Esophagus muscularis mucosa (tissue), 4 donors: ENCODE results near the gene FLNC. TPM values are rescaled to one million over a fixed set of nuclear protein-coding genes. Genes with fewer than 3 reads are reported as not detected.

ENCODE experiments used
- DNase-seq: peaks from one replicate; pipeline ENCODE4 v3.0.0-alpha.2; 2017; ENCODE audit errors: extremely low spot score
- H3K27ac ChIP-seq, 4 donors: fragments of 200-600 bp; sonication (generic); replicated peaks in 1 of 4; 1 replicate in 3 of 4; 2 replicates in 1 of 4; pipeline ENCODE4 v1.5.1; 2016 to 2019; ENCODE audit warnings: mild to moderate bottlenecking in 1 of 4
- H3K27me3 ChIP-seq, 4 donors: fragments of 200-600 bp; sonication (generic); one replicate each; pipeline versions ENCODE4 v1.5.1 to v1.6.0; 2016 to 2019
- H3K36me3 ChIP-seq, 4 donors: fragments of 200-600 bp; sonication (generic); one replicate each; pipeline ENCODE4 v1.5.1; 2016 to 2019
- H3K4me1 ChIP-seq, 4 donors: fragments of 200-600 bp; sonication (generic); one replicate each; pipeline ENCODE4 v1.5.1; 2016 to 2019
- H3K4me3 ChIP-seq, 4 donors: fragments of 200-600 bp; sonication (generic); 1 replicate in 2 of 4; 2 replicates in 2 of 4; pipeline ENCODE4 v1.5.1; 2016 to 2019; ENCODE audit warnings: mild to moderate bottlenecking in 4 of 4, moderate library complexity in 1 of 4
- H3K9me3 ChIP-seq, 4 donors: fragments of 200-600 bp; sonication (generic); 1 replicate in 3 of 4; 2 replicates in 1 of 4; pipeline ENCODE4 v1.5.1; 2016 to 2019
- EP300 ChIP-seq: sonication (generic); formaldehyde crosslinking; IDR thresholded peaks from one replicate; pipeline ENCODE4 v1.6.1; 2017; ENCODE audit warnings: antibody characterized with exemption
- POLR2A ChIP-seq: fragments of 450-650 bp; IDR thresholded peaks from one replicate; pipeline ENCODE4 v1.6.1; 2017; ENCODE audit warnings: antibody characterized with exemption, moderate library complexity, mild to moderate bottlenecking, low read depth
- POLR2AphosphoS5 ChIP-seq, 2 donors: sonication (generic); formaldehyde crosslinking; IDR thresholded peaks; one replicate each; pipeline ENCODE4 v1.6.1; 2017; ENCODE audit warnings: antibody characterized with exemption in 2 of 2
- WGBS: methylation state at CpG from one replicate; pipeline ENCODE4 v1.1.5; 2018; 5-methylcytosine and 5-hydroxymethylcytosine counted together
- intact Hi-C: fragments of 100-400 bp; cut with DNase I; formaldehyde crosslinking; loops from one replicate; pipeline ENCODE4 v1.15.1; 2023
- total RNA-seq, 4 donors: library from RNA; depleted of rRNA; stranded (reverse); fragments of >200 nt; gene quantifications; one replicate each; pipeline versions ENCODE4 v1.1.0 to v1.2.1, GENCODE V29; 2016
- TF ChIP-seq, protein P1 (sequence below), 3 experiments: fragments of 200-600 bp in 2 of 3; fragments of 450-650 bp in 1 of 3; sonication (generic) in 2 of 3; IDR thresholded peaks; one replicate each; pipeline ENCODE4 v1.5.1; 2017 to 2019; ENCODE audit warnings: antibody characterized with exemption in 3 of 3, mild to moderate bottlenecking in 2 of 3, moderate library complexity in 1 of 3

FLNC gene
- total RNA-seq, 4 donors from 2014 or later, result 391 to 932 (median 533) TPM

DNA sequence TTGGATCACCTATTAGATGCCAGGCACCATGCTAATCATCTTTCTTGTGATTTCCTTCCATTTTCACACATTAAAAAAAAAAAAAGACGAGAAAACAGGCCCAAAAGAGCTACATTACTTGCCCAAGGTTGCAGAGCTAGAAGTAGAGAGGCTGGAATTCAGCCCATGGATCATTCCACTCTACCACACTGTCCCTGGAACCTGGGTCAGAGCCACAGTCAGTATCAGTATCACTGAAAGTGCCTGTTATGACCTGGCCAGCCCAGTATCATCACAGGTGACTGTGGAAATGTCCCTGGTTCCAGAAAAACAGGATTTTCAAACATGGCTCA, 3.3 kb upstream of the FLNC start:
- DNase-seq, result no peak
- TF ChIP-seq, protein P1, sequence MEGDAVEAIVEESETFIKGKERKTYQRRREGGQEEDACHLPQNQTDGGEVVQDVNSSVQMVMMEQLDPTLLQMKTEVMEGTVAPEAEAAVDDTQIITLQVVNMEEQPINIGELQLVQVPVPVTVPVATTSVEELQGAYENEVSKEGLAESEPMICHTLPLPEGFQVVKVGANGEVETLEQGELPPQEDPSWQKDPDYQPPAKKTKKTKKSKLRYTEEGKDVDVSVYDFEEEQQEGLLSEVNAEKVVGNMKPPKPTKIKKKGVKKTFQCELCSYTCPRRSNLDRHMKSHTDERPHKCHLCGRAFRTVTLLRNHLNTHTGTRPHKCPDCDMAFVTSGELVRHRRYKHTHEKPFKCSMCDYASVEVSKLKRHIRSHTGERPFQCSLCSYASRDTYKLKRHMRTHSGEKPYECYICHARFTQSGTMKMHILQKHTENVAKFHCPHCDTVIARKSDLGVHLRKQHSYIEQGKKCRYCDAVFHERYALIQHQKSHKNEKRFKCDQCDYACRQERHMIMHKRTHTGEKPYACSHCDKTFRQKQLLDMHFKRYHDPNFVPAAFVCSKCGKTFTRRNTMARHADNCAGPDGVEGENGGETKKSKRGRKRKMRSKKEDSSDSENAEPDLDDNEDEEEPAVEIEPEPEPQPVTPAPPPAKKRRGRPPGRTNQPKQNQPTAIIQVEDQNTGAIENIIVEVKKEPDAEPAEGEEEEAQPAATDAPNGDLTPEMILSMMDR (IDR thresholded peaks at IDR 0.05), result no peak
- TF ChIP-seq POLR2AphosphoS5 (IDR thresholded peaks at IDR 0.05) (no peak), EP300 (no peak), POLR2A (no peak)
- intact Hi-C loops, result loop anchor here (5.0 kb wide), 1 partner anchor 35 kb away; the partner anchor contains the start of gene CCDC136
- Histone ChIP-seq H3K9me3 (no peaks in the 10 kb centered on the region), H3K36me3 (no peaks in the 10 kb centered on the region), H3K27ac (peak overlapping the region; percentile 97 to 99 (median 98)), H3K27me3 (peaks cover 0 to 4% (median 0%) of the 10 kb centered on the region in 4 donors), H3K4me3 (no peak overlapping the region), H3K4me1 (peaks cover 34 to 50% (median 47%) of the 10 kb centered on the region in 4 donors)
- 92% methylated on average over 1 of the region's 1 CpG for WGBS

DNA sequence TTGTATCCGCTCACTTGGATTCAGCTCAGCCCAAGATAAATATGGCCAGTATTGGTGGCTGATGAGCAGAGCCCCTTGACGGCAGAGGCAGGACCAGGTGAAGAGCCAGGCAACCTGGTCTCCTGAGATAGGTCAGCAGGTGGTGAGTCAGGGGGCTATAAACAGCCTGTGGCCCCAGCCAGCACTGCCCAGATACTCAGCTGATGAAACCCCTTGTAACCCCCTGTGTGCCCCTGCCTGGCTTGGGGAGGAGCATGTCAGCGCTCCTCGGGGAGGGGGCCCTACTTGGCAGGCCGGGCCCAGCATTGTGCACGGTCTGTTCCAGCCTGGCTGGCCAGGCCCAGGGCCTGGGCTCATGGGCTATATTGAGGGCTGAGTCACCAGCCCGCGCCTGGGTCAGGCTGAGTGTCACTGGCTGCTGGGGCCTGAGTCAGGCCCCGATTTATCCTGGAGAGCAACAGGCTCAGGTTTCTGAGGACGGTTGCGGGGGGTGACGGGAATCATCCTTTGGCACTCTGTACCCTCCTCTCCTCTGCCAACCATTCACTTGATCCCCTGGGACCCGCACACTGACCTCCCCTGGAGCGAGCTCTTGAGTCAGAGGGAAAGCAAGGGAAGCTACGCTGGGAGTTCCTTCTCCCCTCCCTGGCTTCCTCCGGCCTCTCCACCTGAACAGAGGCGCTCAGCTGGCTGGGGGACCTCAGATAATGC, 2.8 kb upstream of the FLNC start:
- Histone ChIP-seq H3K4me1 (peaks cover 39 to 55% (median 52%) of the 10 kb centered on the region in 4 donors), H3K27ac (peak overlapping the region; percentile 97 to 99 (median 98)), H3K36me3 (no peaks in the 10 kb centered on the region), H3K27me3 (peaks cover 0 to 4% (median 0%) of the 10 kb centered on the region in 4 donors), H3K9me3 (no peaks in the 10 kb centered on the region), H3K4me3 (no peak overlapping the region)
- no peak for DNase-seq
- WGBS, result 50% methylated on average over 5 of the region's 17 CpGs
- intact Hi-C loops, result loop anchor here (5.0 kb wide), 1 partner anchor 35 kb away; the partner anchor contains the start of gene CCDC136
- TF ChIP-seq EP300, result no peak
- TF ChIP-seq POLR2A, result peak; percentile 34
- TF ChIP-seq, protein P1 (IDR thresholded peaks at IDR 0.05), result no peak
- TF ChIP-seq POLR2AphosphoS5 (IDR thresholded peaks at IDR 0.05), result peak; percentile 50 to 72

DNA sequence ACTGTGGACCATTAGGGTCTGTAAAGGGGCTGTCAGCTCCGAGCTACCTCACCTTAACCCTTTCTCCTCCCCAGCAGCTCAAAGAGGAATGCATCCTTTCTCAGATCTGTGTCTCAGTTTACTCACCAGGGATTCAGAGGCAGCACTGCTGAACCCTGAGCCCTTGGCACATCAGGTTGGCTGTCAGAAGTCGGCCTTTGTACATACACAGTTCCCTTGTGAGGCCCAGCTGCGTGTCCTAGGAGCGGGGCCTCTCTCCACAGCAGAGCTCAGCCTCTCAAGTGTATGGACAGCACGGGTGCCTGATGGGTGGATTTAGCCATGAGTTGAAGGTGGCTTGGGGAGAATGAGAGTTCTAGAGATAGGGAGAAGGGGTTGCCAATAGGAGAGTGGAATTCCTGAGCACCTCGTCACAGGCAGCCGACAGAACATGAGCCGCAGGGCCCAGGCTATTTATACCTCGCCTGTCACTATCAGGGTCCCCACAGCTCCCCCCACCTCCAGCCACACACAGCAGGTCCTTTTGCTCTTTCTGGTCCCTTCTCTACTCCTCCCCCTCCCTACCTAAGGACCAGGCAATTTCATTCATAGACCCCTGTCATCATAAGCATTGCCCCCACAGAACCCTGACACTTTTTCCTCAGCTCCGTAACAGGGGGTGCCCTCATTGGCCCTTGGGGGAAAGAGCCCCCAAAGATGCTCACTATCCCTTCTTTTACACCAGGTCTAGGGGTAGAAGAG, 2.1 kb upstream of the FLNC start:
- TF ChIP-seq EP300 (no peak), POLR2A (no peak), POLR2AphosphoS5 (IDR thresholded peaks at IDR 0.05) (peak; percentile 64 to 69)
- TF ChIP-seq, protein P1 (IDR thresholded peaks at IDR 0.05), result no peak
- no peak for DNase-seq
- WGBS, result 49% methylated on average over 10 of the region's 10 CpGs
- peaks cover 46 to 63% (median 60%) of the 10 kb centered on the region in 4 donors for H3K4me1 ChIP-seq
- no peaks in the 10 kb centered on the region for H3K9me3 ChIP-seq
- no peaks in the 10 kb centered on the region for H3K36me3 ChIP-seq
- peak overlapping the region; percentile 97 to 99 (median 98) for H3K27ac ChIP-seq
- peaks cover 0 to 4% (median 0%) of the 10 kb centered on the region in 4 donors for H3K27me3 ChIP-seq
- intact Hi-C loops, result loop anchor here (5.0 kb wide), 1 partner anchor 36 kb away; the partner anchor contains the start of gene CCDC136
- no peak overlapping the region for H3K4me3 ChIP-seq

DNA sequence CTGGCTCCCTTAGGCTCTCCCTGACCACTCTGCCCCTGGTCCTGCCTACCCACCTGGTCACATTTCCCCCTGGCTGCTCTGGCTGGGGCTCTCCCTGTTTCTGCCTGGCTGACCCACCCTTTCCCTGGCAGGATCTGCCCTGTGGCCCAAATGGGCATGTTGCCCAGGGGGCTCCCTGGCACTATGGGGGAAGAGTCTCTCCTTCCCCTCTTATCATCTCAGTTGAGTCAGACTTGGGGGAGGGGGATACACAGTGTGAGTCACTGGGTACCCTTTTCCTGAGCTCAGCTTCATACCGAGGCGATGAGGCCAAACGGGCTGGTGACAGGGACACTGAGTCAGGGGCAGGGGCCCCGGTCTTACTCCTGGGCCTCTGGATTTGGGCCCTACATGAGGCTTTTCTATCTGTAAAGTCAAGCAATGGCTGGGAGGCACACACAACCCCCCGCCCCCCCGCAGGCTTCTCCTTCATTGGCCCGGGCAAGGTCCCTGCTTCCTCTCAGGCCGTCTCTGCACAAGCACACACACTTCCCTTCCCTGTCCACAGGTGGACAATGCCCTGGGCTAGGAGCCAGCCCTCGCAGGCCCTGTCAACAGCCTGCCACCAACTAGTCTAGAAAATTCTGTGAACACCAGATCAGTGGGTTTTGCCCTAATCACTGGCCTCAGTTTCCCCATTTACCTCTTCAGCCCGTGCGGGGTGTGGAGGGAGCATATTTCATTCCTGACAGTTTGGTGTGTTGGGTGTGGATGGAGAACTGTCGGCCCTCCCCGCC, 627 bp upstream of the FLNC start:
- peak overlapping the region; percentile 79 to 86 (median 82) for H3K4me3 ChIP-seq
- H3K27me3 ChIP-seq, result peaks cover 0 to 4% (median 0%) of the 10 kb centered on the region in 4 donors
- 25% methylated on average over 11 of the region's 13 CpGs for WGBS
- H3K27ac ChIP-seq, result peak overlapping the region; percentile 97 to 99 (median 98)
- no peak for DNase-seq
- no peaks in the 10 kb centered on the region for H3K36me3 ChIP-seq
- H3K4me1 ChIP-seq, result peaks cover 57 to 77% (median 74%) of the 10 kb centered on the region in 4 donors
- H3K9me3 ChIP-seq, result no peaks in the 10 kb centered on the region
- TF ChIP-seq EP300 (no peak), POLR2A (no peak), POLR2AphosphoS5 (IDR thresholded peaks at IDR 0.05) (no peak)
- TF ChIP-seq, protein P1 (IDR thresholded peaks at IDR 0.05), result no peak
- intact Hi-C loops, result loop anchor here (5.0 kb wide), 2 partner anchors 37 to 67 kb away; partner anchors contain the start of gene CCDC136
